Hindlimb muscle (tissue), 1 donor: ENCODE data around the gene STX1B. TPM values are rescaled to one million over a fixed set of nuclear protein-coding genes. Genes with fewer than 3 reads are reported as not detected.
"Not testable (repeated sequence)": the region's sequence is repeated elsewhere in the genome, so short reads cannot be mapped to it uniquely, and the experiment has no call there.

Source experiments
- DNase-seq: peaks from one replicate; pipeline ENCODE4 v3.0.0-alpha.2; 2013
- polyA plus RNA-seq: library from polyadenylated mRNA; unstranded; fragments of 120-200 nt; gene quantifications from one replicate; pipeline ENCODE4 v1.2.1, GENCODE V29; 2013; ENCODE audit not compliant: insufficient read length

STX1B gene
- polyA plus RNA-seq, 1 donor, result 1.2 TPM

DNA sequence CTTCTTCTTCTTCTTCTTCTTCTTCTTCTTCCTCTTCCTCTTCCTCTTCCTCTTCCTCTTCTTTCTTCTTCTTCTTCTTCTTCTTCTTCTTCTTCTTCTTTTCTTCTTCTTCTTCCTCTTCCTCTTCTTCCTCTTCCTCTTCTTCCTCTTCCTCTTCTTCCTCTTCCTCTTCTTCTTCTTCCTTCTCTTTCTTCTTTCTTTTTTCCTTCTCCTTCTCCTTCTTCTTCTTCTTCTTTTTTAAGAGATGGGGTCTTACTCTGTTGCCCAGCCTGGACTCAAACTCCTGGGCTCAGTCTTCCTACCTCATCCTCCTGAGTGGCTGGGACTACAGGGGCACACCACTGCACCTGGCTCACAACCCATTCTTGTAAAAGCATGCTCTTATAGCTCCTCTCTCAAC lies 2.9 kb upstream of the STX1B start:
- DNase-seq, result not testable (repeated sequence)

DNA sequence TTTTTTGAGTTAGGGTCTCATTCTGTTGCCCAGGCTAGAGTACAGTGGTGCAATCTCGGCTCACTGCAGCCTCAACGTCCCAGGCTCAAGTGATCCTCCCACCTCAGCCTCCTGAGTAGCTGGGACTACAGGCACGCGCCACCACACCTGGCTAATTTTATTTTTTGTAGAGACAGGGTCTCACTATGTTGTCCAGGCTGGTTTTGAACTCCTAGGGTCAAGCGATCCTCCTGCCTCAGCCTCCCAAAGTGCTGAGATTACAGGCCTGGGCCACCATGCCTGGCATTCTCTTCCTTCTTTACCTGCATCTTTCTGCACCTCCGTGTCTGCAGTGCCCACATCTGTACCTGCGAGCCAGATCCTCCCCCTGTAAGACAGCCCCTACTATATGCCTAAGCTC lies 1.4 kb upstream of the STX1B start:
- not testable (repeated sequence) for DNase-seq

DNA sequence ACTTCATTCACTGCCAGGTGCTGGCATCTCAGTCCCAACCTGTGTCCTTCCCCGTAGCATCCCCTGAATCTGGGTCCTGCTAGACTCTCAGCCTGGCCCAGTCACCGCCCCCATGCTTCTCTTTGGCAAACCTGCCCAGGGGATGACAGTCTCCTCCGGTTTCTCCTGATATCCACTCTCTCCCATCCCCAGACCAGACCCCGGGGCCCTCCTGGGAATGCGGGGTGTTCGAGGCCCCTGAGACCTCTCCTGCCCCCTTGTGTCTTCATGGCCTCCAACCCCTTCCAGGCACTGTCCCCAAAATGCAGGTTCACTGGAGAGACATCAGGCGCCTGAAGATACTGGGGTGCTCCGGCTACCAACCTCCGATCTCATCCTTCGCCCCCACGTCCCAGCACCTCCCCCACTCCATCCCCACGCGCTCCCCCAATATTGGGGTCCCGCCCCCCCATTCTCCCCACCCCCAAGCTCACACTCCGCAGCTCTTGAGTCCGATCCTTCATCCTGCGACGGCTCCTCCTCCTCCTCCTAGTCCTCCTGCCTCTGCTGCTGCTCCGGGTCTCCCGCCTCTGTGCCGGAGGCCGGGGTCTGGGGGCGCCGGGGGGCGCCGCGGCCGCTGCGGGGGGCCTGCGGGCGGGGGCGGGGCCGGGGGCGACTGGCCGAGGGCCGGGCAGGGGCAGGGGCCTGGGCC lies 399 bp downstream of the STX1B start:
- DNase-seq, result no peak

DNA sequence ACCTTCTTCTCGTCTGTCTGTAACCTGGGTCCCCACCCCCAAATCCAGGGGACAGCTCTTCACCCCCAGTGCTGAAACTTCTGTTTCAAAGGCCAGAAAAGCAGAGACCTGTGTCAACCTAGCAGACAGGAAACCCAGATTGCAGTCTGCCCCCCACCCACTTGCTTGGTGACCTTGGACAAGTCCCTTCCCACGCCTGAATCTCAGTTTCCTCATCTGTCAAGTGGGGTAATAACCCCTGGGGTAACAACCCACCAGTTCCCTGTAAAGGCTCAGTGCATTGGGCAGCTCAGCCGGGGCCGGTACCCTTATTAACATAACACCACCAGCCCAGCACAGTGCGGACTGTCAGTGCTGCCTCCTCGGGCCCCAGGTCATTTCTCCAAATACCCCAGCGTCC lies 1.3 kb downstream of the STX1B start:
- no peak for DNase-seq

- no peak for DNase-seq
Observed at GRCh38 chr16:31008551-31008950, 1.9 kb downstream of the STX1B start.

DNA sequence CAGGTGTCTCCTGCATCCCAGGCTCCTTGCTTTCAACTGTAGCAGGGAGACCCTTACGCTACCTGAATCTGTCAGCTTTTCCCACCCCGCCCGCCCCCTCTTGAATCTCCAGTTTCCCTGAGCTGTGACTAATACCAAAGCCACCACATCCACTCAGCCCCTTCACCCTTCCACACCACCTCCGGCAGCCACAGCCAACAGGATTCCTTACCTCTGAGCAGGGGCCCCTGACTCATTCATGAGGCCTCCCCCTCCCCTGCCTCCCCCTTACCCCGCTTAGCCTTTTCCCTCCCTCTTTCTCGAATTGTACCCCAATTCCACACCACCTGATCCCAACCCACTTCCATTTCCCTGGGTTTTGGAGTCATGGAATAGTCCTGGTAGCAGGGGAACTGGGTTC lies 2.3 kb downstream of the STX1B start:
- DNase-seq, result no peak

DNA sequence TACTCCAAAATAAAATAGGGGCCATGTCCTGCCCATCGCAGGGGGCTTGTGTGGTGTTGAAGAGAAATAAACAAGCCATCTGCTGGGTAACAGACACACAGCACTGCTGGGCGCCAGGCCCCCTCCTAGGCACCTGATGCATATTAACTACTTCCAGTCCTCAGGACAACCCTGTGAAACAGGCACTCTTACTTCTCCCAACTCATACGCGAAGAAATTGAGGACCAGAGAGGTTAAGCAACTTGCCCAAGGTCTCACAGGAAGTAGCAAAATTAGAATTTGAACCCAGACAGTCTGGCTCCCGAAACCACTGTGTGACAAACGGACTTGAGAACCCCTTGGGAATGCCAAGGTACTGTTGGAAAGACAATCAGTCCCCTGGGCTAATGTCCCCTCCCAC lies 2.8 kb downstream of the STX1B start:
- no peak for DNase-seq

DNA sequence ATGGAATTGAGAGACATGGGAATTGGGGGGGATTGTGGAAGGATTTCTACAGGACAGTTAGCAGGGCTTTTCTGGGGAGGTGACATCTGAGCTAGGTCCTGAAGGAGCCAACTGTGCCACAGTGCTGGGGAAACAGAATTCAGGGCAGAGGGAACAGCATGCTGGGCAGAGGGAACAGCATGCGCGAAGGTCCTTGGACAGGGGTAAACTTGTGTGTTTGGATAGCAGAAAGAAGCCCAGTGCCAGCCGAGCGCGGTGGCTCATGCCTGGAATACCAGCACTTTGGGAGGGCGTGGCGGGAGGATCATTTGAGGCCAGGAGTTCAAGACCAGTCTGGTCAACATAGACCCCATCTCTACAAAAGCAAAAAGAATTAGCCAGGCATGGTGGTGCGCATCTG lies 3.8 kb downstream of the STX1B start:
- DNase-seq, result no peak

- DNase-seq, result no peak
Observed at GRCh38 chr16:31006086-31006385, 4.4 kb downstream of the STX1B start.

- no peak for DNase-seq
Observed at GRCh38 chr16:31005350-31006085, 4.9 kb downstream of the STX1B start.

DNA sequence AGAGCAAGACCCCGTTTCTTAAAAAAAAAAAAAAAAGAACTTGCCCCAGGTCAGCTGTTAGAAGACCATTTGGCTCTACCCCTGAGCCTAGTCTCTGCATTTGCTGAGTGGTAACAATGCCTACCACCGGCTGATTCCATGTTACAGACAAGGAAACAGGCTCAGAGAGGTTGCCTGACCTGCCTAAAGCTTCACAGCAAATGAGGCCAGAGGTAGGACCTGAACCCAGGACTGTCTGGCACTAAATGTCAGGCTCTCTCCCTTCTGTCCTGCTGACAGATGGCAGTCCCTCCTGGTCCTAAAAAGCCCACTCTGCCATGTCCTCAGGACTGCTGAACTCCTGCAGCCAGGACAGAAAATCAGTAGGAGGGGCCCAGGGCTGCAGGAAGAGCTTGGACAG lies 5.8 kb downstream of the STX1B start:
- DNase-seq, result no peak

DNA sequence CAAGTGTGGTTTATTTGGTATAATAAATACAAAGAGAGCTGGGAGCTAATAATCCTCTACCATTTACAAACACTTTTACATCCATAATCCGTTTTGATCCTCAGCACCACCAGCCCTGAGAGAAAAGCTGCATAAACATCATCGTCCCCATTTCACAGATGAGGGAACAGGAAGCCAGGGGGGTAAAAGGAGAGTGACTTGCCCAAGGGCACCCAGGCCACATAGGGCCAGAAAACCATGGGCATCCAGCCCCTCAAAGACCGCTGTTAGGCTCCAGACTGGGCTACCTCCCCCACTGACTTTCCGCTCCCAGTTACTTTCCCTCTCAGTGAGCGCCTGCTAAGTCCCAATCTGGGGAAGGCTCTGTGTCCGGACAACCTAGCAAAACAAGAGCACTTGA lies 6.7 kb downstream of the STX1B start:
- no peak for DNase-seq

- no peak for DNase-seq
Observed at GRCh38 chr16:31002862-31003341, 7.5 kb downstream of the STX1B start.

DNA sequence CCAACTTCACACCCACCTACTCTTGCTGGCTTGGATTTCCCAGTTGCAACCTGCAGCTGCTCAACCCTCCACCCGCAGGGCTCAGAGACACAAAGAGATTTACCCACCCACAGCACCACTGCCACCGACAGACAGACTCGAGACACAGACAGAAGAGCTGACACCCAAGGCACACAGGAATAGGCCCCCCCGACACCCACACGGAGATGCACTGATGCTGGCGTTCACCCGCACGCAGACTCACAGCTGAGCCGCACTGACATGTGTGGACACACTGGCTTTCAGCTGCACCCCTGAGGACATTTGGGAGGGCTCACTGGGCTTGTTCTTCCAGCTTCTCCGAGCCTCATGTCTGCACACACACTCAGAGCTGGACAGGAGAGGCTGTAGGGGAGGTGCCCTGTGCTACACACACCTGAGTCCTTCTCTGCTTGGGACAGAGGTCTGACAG lies 8.2 kb downstream of the STX1B start:
- no peak for DNase-seq

DNA sequence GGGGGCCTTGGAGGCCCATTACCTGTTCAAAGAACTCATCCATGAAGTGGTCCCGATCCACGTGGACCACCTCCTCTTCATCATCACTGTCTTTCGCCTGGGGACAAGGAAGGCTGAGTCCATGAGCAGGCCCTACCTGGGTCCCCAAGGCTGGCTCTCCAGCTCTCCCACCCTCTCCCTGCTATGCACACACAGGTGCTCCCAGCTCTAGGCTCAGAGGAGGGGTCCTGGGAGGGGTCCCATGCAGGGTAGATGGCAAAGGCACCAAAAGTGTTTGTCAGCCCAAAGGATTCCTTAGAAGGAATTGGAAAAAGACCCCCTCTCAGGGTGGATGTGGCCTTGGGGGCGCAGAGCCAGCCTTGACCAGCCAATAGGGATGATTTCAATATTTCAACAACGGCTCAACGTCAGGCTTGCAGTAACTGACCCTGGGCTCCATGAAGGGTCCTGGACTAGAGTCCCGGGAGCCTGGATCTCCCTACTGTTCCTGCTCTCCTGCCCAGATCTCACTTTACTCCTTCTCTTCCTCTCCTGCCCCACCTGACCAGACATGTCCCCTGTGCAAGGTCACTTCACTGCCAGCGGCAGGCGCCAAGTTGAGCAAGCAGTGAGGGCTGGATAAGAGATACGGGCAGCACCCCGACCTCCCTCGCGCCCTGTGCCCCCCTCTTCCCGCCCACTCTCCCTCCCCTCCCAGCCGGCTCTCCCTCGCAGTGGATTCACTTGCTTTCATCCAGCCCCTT lies 8.8 kb downstream of the STX1B start:
- DNase-seq, result no peak

- DNase-seq, result no peak
Observed at GRCh38 chr16:31000671-31001382, 9.6 kb downstream of the STX1B start.

DNA sequence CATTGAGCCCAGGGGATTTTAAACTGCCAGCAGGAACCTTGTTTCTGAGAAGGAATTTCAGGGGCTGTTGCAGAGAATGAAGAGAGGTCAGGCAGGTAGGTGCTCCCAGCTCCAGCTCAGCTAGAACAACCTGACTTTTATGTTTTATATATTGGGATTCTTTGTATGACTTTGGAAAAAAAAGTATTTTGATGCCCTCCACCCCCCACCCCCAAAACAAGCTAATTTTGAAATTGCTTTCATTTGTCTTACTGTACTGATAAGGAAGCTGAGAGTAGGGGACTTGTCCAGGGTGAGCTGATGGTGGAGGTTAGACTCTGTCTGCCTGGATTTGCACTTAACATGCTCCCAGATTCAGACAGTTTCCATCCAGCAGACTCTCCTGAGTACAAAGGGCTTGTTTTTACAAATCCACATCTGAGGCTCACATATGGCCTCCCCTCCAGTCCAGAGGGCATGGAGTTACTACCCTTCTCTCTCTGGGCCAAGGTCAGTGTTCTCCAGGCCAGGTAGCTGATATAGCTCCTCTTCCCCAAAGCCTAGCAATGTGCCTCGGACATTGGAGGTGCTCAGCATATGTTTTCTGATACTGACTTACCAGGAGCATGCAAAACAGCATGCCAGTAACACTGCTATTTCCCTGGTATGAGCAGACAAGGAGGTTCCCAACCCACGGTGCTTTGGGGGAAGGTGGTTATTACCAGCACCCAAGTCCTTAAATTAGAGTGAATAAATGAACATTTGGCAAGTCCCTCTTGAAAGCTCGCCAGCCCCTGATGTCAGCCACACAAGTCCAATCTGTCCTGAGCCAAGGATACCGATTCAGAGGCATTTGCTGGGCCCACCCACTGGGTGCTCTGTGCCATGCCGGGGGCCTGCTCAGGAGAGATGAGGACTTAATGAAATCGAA lies 11.3 kb downstream of the STX1B start:
- no peak for DNase-seq

GRCh38 chr16:30997725-30998711 lies 12.4 kb downstream of the STX1B start:
- DNase-seq, result no peak

DNA sequence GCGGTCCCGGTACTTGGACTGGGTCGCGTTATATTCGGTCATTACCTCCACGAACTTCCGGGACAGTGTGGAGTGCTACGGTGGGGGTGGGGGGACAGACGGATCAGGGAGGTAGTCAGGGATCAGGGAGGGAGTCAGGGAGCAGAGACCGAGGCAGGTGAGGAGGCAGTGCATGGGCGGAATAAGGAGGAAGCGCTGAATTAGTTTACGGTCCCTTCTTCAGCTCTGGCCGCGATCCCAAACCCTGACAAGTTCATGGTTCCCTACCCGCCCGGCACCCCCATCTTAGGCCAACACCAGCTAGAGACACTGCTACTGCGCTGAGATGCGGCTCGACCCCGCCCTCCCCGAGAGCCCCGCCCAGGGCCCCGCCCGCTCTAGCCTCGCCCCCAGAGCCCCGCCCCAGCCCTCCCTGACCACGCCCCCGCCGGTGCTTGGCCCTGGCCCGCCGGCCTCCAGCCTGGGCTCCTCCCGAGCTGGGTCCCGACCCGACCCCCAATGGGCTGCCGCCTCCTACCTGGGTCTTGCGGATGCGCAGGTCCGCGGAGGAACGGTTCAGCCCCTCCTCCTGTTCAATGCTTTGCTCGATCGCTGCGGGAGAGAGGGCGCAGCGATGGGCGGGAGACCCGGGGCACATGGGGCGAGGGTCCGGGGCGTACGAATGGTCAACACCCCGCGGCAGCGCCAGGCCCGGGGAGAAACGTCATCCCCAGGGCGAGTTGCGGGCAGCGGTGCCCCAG lies 13.3 kb downstream of the STX1B start:
- DNase-seq, result no peak
